GM19324 (cell line): Measurements from ENCODE around the gene ETV5.

Experiments used
- ATAC-seq: cut with Tn5 transposase; IDR thresholded peaks from one replicate; pipeline ENCODE4 v1.9.1; 2021; ENCODE audit warnings: mild to moderate bottlenecking, moderate library complexity; ENCODE audit not compliant: unreplicated experiment, low FRiP score

Gene ETV5

DNA sequence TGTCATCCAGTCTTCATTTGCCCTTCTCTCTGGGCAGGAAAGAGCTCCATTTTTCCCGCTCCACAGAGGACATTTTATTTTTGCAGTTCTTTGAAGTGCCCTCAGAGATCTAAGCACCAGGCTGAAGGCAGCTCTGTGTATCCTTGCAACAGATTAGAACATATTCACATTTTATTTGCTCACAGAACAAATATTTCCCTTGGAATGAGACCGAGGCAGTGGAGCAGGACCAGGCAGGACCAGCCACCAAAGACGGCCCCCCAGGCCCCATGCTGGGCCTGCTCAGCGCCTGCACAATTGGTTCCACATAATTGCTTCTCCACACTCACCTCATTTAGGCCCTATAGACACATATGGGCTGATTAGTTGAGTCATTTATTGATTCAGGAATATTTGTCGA, 15.7 kb upstream of the ETV5 start:
- ATAC-seq = no peak

DNA sequence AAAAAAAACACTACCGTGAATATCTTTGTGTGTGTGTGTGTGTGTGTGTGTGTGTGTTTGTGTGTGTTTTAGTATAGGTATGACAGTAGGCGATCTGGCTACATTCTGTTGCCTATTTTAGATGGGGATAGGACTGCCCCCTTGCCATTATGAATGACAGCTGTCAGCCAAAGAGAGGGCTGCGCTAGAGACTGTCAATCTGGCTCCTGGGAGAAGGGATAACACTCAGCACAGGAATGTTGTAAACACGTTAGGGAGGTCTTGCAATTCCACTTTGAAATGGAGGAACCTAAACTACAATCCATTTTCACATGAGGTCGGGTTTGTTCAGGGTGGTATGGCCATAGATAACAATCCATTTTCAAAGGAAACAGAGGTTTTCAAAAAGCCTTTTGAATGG, 14.1 kb upstream of the ETV5 start:
- ATAC-seq = no peak

DNA sequence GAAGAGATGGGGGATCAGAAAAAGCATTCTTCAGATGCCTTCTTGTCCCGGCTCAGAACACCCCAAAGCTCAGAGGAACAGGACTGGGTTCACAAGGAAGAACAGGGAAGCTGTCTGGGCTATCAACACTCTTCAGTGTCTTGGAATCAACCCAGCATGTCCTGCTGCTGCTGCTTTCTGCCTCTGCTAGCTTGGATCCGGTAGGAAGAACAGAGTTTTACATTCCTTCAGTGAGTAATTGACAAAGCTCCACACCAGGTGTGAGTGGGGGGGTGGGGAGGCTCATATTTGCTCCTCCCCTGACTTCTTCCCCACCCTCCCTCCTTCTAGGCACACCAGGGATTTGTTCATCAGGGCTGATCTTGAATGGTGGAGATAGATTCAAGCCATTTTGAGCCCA, 13.1 kb upstream of the ETV5 start:
- ATAC-seq = no peak

DNA sequence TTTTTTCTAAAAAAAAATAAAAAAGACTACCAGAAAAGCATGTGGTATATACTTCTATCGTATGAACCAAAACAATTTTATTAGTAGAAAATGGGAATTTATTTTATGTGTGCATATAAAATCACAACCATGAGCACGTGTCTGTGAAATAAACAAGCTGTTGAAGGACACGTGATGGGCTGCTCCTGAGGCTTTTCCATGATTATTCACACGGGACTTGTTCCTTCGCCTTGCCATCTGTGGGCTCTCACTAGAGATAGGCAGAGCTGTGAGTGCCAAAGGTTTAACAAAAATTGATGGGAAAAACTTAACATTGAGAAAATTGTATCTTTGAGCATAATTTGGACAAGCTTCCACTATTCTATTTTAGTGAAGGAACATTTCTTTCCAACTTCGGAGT, 12.4 kb upstream of the ETV5 start:
- no peak for ATAC-seq

DNA sequence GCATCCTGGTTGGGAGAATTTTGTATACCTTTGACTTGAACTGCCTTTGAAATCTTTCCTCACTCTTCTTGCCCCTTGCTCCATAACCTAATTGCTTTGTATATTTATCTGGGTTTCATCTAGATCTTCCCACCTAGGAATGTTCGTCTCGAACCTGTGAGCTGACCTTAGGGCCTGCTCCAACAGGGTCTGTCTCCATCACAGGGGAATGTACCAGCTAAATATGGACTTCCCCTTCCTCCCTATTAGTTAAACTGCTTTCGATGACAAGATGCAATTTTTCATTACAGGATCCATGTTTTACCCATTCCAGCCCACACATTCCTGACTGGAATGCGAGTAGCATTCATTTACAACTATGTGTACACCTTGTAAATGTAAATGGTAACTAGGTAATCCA, 10.6 kb upstream of the ETV5 start:
- ATAC-seq = no peak

DNA sequence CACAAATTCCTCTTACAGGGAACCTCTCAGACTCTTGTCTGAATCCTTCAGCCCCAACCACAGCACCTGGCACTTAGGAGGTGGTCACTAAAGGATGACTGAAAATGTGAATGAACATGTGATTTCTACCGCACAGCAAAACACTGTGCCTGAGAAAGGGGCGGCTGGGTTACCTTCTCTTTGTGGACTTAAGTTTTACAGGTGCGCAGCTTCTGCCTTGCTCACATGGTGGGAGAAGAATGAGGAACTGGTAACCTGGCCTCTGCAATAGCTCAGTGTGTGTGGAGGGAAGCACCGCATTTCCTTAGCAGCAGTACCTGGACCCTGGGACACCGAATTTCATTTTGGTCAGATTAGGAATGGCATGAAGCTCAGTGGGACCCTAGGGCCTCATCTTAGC, 9.8 kb upstream of the ETV5 start:
- no peak for ATAC-seq

DNA sequence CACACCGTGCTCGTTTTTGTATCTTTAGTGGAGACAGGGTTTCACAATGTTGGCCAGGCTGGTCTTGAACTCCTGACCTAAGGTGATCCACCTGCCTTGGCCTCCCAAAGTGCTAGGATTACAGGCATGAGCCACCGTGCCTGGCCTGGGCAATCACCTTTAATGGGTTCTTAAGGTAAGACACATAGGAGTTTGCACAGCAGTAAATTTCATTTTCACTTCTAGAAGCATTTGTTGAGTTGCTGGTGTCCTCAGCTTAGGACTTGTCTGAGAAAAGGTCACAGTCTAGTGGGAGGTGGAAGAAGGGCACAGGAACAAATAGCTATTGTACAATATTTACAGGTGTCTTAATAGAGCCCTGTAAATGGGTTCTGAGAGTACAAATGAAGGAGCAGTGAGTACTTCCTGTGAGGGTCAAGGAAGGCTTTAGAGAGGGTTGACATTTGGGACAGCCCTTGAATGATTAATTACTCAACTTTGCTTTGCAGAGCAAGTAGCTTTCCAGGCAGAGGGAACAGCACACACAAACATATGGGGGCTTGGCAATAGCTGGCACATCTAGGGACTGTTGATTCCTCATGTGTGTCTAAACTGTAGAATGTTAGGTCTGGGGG, 8.7 kb upstream of the ETV5 start:
- no peak for ATAC-seq

DNA sequence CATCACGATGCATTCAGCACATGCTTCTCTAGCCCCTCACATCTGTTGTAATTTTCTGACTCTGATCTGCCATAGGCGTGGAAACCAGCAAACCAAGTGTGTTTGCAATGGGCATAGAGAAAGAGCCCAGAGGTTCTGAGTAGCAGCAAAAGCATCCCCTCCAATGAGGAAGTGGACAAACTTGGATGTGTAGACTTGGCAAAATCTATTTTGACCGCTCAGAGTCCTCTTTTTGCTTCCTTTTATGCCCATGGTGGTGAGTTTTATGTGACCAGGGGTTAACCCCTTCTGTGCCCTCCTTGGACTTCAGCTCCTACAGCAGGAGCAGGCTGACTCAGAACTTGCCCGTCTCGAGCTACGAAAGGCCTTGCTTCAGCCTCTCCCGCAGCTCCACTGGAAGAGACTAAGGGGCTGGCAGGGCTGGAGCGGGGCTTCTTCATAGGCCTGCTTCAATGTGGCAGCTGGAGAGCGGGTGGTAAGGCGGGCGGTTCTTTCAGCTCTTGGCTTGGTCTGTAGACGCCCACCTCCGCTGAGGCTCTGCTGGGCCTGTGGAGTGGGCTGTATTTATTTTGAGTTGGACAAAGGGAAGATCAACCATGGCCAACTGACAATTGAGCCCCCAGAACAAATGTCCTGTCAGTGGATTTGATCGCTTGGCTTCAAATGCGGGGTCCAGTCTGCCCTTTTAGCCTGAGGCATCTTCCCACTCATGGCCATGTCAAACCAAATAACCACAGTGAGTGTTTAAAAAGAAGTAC, 6.5 kb upstream of the ETV5 start:
- ATAC-seq = no peak

DNA sequence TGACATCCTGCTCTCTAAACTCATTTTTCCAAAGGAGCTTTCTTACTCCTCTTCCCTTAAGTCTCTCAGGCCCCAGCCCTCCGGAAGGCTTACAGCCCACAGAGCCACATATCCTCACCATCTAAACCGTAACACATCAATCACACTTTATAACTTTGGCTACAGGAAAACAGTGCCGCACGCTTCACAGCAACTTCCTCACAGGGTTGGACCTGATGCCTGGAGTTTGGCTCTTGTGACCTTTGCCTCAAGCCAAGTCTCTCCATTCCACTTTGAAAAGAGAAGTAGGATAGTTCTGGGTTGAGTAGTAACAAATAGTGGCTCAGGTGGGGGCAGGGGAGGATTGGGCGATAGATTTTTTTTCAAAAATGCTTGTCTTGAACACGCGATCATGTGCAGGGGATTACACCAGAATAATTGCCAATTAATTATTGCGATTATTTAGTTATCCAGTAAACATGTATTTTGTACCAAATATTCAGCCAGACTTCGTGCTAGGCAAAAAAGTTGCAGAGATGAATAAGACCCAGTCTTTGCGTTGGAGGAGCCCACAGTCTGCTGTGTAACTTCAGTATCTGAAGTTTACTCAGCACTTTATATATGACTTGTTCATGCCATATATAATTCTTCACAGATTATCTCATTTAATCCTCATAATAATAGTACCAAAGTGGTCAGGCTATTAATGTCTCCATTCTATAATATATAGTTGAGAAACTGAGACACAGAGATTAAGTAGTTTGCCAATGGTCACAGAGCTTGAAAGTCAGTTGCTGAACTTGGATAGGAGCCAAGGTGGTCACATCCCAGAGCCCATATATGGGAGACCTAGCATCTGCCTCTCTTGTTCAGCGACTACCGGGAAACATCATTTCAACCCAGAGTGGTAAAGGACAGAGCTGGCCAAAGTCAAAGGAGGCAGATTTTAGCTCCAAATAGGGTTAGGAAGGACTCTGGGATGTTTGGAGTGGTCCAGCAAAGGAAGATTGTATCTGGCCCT, 2.4 kb upstream of the ETV5 start:
- ATAC-seq = no peak

DNA sequence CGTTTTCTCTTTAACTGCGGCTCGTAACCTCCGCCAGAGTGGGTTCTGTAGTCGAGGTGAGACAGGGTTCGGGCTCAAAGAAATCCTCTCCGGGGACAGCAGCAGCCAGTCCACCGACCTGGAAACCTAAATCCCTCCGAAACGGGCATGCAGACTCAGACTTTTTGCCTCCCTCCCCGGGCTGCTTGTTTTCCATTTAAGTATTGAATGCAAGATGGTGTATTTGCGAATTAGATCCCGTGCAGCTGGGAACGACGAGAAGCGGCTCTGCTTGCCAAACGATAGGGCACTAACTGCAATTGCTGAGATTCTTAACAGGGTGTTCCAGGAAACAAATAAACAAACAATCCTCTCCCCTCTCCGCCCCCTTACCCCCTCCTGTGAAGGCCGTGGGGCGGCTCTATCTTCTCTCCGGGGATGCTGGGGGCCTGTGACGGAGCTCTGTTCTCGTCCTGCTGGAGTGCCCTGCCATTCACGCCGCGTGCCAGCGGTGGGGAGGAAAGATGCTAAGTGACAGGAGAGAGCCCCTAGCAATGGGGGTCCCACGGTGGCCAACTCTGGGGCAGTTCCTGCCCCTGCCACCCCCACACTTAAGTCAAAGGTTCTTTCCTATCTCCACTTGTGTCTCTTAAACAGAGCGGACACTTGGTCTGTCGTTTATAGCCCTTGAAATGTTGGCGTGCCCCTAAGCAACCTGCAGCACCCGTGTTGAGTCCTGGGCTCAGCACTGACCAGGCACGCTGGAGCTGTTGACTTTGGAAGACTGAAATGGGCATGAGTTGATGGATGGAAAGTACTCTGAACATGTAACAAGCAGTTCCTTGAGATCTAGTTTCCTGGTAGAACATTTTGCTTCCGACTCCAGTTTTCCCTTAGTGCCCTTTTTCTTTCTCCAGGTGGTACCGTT, 1.3 kb upstream of the ETV5 start:
- no peak for ATAC-seq

DNA sequence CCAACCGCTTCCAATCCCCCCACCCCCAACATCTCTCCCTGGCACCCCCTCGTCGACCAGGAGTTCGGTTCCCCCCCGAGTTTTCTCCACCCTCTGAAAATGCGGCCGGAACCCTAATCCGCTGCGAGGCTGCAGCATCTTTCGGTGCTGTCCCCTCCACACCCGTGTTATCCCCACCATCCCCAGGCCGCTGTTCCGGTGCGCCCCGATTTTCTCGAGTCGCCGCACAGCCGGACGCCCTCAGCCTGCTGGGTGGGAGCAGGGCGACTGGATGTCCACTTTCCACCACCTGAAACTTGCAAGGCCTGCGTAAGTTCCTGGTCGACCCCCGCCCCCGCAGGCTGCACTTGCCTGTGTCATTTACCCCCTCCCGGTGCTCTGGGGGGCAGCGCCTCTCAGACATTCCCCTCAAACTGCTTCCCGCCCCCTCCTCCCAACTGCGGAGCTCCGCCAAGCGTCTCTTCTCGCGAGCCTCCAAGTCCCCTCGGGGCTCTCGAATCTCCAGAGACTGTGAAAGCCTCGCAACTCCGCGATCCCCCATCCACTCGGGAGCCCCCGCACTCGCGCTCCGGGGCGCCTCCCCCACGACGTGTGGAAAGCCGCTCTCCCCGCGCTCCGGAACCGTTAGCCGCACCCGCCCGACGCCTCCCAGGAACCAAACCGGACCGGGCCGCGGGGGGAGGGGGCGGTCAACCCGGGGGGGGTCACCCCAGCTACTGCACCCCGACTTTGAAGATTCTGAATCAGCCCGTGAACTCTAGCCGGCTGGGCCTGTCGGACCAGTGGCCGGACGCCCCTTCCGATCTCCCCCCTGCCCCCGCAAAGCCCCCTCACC, 566 bp downstream of the ETV5 start:
- ATAC-seq = no peak

DNA sequence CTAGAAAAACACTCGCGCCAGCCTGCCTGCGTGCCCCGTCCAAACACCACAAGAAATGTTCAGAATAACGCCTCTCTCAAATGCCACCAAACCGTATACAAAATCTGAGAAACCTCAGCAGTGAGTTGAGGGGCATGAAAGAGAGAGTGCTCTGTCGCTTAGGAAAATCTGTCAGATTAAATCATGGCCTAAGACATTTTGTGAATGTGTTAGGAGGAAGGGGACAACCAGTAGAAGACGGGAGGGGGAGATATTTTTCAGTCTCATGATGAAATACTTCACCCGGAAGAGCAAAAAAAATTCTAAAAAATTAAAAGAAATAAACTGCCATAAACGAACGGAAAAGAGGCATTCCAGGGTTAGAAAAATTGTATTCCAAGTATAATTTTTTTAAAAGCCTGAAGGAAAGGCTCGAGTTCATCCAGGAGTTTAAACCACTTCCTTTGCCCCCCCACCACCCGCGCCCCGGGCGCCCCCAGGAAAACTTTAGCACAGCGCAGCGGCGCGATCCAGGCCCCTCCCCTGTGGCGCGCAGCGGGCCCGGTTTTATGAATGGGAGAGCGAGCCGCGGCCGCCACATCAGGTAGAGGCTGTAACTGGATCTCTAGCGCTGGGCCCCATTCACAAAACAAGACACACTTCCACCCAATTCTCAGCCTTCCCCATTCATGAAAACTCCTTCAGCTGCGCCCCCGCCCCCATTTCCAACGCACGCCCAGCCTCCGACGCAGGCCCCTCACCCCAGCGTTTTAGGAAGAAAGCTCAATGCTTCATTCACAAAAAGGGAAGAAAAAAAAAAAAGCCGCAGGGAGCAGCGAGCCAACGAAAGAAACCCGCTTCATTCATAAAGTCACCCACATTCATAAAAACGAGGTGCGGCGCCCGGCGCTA, 1.4 kb downstream of the ETV5 start:
- ATAC-seq = no peak

DNA sequence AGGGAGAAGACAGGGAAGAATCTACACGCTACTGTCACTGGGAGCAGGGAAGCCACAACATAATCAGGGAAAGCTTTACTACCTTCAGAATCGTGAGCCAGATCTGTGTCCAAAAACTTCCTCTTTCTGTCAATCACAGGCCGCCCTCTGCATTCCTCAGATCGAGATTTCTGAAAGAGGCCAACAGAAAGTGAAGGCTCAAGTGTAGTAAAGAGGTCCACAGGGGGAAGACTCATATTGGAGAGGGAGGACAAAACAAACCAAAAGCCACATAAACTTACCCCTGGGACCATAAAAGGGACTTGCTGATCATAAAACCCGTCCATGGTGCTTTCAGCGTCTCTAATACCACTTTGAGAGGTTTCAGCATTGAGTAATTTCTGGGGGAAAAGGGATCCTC, 3.3 kb downstream of the ETV5 start:
- ATAC-seq = no peak

DNA sequence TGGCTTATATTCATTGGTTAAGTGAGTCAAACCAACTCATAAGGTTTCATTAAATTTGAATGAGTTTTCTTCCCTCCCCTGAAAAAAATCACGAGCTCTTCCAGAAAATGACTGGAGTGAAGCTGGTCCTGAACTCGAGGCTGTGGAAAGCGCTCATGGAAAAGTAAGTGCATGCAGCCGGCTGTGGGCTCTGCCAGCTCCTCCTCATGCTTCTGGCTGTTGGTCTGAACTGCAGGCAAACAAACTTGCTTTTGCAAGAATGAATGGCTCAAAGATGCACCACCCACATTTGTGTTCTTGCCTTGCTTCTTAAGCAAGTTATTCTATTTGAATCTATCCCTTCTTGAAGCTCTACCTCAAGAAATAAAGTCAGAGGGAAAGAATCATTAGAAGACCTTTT, 6.2 kb downstream of the ETV5 start:
- ATAC-seq = no peak

DNA sequence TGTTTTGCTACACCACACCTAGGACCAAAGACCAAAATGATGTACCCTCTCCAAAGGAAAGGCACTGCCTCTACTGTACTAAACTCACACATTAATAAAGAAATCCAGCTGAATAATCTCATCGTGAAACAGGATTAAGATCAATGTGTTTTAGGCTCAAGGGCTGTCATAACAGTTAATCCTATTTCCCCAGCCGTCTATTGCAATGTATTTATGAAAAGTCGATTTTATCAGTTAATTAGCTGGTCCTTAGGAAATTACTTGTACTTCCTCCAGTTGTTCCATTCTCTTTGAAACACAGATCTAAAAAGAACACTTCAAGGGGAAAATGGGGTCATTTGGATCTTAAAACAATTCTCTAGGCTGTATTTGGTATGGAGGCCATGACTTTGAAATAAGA, 8.5 kb downstream of the ETV5 start:
- no peak for ATAC-seq

DNA sequence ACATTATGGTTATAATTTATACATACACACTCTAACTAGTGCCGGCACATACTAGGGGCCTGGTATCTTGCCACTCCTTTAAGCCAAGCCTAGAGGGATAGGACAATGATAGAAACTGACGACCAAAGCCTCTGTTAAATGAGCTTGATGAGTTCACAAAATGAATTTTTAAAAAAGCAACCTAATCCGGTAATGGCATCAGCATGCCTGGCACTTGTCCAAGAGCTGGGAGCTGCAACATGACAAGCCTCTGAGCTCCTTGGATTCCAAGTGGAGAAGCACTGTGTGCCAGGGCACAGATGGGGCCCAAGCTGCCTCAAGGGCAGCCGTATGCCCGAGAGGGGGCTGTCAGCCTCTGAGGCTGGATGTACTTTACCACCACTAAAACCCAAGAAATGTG, 9.7 kb downstream of the ETV5 start:
- ATAC-seq = no peak

DNA sequence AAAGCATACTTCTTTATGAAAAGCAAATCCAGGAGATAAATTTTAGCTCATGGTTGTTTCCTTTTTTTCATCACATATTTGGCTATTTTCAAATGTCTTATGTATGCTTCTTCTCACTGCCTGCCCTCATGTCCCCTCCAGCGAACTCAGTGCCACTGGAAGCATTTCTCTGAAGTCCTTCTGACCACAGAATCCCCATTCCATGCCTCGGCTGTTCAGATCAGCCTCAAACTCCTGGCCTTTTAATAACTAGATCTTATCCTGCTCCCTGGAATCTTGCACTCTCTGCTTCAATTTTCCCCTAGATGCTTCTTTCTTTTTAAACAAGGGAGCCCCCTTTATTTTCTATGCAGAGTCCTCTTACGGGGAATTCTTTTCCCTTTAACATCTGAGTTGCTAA, 10.1 kb downstream of the ETV5 start:
- ATAC-seq = no peak

DNA sequence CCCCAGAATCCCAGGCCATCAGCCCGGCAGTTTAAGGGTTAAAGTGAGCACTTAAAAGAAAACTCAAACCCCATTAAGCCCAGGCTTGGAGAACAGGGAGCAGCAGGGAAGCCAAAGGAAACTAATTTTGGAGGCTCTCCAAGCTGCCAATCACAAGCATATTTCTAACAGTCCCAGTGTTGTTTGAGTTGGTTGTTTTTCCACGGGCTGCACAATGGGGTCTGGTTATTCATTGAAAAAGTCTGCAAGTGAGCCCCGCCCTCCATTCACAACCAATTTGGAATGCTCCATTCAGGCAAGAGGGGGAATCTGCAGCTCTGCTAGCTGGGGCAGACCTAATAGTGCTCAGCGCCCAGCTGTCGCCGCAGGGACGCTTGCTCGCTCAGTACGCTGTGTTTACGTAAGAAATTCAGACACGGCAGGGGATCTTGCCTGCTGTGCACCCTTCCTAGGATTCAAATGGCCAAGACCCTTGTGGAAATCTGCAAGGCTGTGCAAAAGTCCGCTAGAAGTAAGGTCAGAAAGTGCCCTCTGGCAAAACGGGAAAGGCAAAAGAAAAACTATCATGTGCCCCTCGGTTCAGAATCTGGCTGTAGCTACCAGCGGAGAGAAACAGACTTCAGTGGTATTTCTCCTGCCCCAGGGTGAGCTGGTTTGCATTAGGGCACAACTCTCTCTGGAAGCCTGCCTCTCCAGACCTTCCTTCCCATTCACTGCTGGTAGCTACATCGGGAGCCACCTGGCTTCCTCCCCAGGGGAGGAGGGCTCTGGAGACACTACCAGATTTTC, 11.0 kb downstream of the ETV5 start:
- no peak for ATAC-seq
